GM20000 (cell line): ENCODE data around the gene CAMK1D.

ENCODE experiments used
- DNase-seq: peaks from one replicate; pipeline ENCODE4 v3.0.0; 2012; ENCODE audit warnings: low spot score
- TF ChIP-seq, protein P1 (sequence below): IDR thresholded peaks from 2 replicates; pipeline ENCODE4 v1.5.1; 2012; ENCODE audit warnings: mild to moderate bottlenecking, control low read depth; ENCODE audit errors: extremely low read depth, missing control alignments

The CAMK1D gene

GRCh38 chr10:12473491-12473890 is 124.1 kb downstream of the CAMK1D start:
- TF ChIP-seq, protein P1, sequence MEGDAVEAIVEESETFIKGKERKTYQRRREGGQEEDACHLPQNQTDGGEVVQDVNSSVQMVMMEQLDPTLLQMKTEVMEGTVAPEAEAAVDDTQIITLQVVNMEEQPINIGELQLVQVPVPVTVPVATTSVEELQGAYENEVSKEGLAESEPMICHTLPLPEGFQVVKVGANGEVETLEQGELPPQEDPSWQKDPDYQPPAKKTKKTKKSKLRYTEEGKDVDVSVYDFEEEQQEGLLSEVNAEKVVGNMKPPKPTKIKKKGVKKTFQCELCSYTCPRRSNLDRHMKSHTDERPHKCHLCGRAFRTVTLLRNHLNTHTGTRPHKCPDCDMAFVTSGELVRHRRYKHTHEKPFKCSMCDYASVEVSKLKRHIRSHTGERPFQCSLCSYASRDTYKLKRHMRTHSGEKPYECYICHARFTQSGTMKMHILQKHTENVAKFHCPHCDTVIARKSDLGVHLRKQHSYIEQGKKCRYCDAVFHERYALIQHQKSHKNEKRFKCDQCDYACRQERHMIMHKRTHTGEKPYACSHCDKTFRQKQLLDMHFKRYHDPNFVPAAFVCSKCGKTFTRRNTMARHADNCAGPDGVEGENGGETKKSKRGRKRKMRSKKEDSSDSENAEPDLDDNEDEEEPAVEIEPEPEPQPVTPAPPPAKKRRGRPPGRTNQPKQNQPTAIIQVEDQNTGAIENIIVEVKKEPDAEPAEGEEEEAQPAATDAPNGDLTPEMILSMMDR: no peak
- DNase-seq: no peak

DNA sequence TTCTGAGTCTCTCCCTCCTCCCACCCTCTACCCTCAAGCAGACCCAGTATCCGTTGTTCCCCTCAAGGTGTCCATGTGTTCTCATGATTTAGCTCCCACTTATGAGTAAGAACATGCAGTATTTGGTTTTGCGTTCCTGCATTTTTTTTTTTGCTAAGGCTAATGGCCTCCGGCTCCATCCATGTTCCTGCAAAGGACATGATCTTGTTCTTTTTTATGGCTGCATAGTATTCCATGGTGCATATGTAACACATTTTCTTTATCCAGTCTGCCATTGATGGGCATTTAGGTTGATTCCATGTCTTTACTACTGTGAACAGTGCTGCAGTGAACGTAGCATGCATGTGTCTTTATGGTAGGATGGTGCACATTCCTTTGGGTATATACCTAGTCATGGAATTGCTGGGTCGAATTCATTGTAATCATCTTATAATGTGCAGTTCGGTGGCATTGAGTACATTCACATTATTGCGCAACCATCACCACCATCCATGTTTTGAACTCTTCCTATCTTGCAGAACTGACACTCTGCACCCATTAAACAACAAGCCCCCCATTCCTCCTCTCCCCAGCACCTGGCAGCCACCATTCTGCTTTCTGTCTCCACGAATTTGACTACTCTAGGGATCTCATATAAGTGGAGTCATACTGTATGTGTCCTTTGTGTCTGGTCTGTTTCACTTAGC is 125.5 kb downstream of the CAMK1D start:
- DNase-seq: no peak
- TF ChIP-seq, protein P1: no peak

GRCh38 chr10:12476656-12477055 is 127.3 kb downstream of the CAMK1D start:
- TF ChIP-seq, protein P1: no peak
- DNase-seq: no peak

DNA sequence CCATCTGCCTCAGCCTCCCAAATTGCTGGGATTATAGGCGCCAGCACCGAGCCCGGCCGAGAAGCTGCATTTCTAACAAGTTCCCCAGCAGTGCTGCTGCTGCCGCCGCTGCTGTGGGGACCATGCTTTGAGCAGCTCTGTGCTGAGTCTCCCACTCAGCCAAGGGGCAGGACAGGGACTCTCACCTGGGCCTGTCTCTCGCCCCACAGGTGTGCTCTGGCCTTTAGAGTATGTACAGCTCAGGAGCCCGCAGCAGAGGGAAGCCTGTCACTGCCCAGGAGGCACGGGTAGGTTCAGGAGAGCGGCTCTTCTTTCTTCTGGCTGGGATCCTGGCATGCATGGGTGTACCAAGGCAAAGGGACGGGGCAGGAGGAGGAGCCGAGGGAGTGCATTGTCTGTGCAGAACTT is 130.1 kb downstream of the CAMK1D start:
- no peak for DNase-seq
- TF ChIP-seq, protein P1: no peak

DNA sequence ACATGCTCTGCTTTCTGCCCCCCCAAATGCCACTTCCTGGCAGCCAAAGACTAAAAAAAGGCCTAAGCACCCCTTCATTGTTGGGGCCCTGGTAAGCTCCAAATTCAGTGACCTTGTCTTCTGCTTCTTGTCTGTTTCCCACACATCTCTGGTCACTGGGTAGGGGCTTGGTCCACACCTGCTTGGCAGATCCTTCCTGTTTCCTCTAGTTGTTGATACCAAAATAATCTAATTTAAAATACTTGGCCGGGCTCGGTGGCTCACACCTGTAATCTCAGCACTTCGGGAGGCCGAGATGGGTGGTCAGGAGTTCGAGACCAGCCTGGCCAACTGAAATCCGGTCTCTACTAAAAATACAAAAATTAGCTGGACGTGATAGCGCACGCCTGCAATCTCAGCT is 130.6 kb downstream of the CAMK1D start:
- no peak for DNase-seq
- TF ChIP-seq, protein P1: no peak

DNA sequence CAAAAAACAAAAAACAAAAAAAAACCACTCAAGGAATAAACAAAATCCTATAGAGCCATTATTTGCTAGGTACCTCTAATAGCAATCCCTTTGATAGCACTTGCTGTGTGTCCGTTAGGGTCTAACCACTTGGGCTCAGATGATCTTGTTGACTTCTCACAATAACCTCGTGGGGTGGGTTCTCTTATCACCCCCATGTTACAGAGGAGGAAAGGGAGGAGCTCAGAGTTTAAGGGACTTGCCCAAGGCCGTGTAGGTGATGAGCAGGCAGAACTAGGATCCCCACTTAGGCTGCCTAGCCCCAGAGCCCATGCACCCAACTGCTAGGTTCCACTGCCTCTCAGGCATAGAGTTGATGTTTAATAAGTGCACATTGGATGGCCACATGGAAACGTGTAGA is 131.1 kb downstream of the CAMK1D start:
- DNase-seq: no peak
- TF ChIP-seq, protein P1: no peak

- TF ChIP-seq, protein P1: no peak
- DNase-seq: no peak
Observed at GRCh38 chr10:12481924-12482323, 132.6 kb downstream of the CAMK1D start.
